Measurements from ENCODE around the gene SH2D3C.
A peak's percentile ranks its signal among the peaks of the same experiment; 100 is the strongest.

SH2D3C gene

GRCh38 chr9:127773981-127774380, 4.5 kb downstream of the SH2D3C start:
- Mint-ChIP-seq H3K4me1 (peaks cover 49% of the 10 kb centered on the region), H3K9me3 (no peaks in the 10 kb centered on the region), H3K36me3 (ENCODE audit: insufficient read depth) (peaks cover 53% of the 10 kb centered on the region), H3K4me3 (peak overlapping the region; percentile 9), H3K27ac (ENCODE audit: low read depth) (peak overlapping the region; percentile 72), H3K27me3 (no peaks in the 10 kb centered on the region)
- DNase-seq (ENCODE audit: low spot score in 2 of 2): no peak
- no peak for ATAC-seq (replicated peaks; ENCODE audit: extremely low read depth, poor library complexity, severe bottlenecking)

GRCh38 chr9:127773272-127773671, 5.2 kb downstream of the SH2D3C start:
- no peak for DNase-seq (ENCODE audit: low spot score in 2 of 2)
- ATAC-seq (replicated peaks; ENCODE audit: extremely low read depth, poor library complexity, severe bottlenecking): no peak

GRCh38 chr9:127772603-127773002, 5.9 kb downstream of the SH2D3C start:
- Mint-ChIP-seq H3K36me3 (ENCODE audit: insufficient read depth) (peaks cover 55% of the 10 kb centered on the region), H3K27ac (ENCODE audit: low read depth) (no peak overlapping the region), H3K27me3 (no peaks in the 10 kb centered on the region), H3K9me3 (no peaks in the 10 kb centered on the region), H3K4me1 (peaks cover 51% of the 10 kb centered on the region), H3K4me3 (peak overlapping the region; percentile 6)
- DNase-seq (ENCODE audit: low spot score in 2 of 2): no peak
- ATAC-seq (replicated peaks; ENCODE audit: extremely low read depth, poor library complexity, severe bottlenecking): no peak

More at GRCh38 chr9:127773272-127773671, 5.2 kb downstream of the SH2D3C start:
- Mint-ChIP-seq H3K27ac (ENCODE audit: low read depth) (peak overlapping the region; percentile 72), H3K27me3 (no peaks in the 10 kb centered on the region), H3K9me3 (no peaks in the 10 kb centered on the region), H3K4me1 (peaks cover 53% of the 10 kb centered on the region), H3K36me3 (ENCODE audit: insufficient read depth) (peaks cover 57% of the 10 kb centered on the region), H3K4me3 (no peak overlapping the region)

GRCh38 chr9:127771570-127772189, 6.8 kb downstream of the SH2D3C start:
- ATAC-seq (replicated peaks; ENCODE audit: extremely low read depth, poor library complexity, severe bottlenecking) (no peak), DNase-seq (ENCODE audit: low spot score in 2 of 2) (no peak)
- Mint-ChIP-seq H3K36me3 (ENCODE audit: insufficient read depth) (peaks cover 59% of the 10 kb centered on the region), H3K27ac (ENCODE audit: low read depth) (peak overlapping the region; percentile 96), H3K4me1 (peaks cover 56% of the 10 kb centered on the region), H3K4me3 (peak overlapping the region; percentile 87), H3K9me3 (no peaks in the 10 kb centered on the region), H3K27me3 (no peaks in the 10 kb centered on the region)

GRCh38 chr9:127770905-127771569, 7.4 kb downstream of the SH2D3C start:
- Mint-ChIP-seq H3K27me3 (no peaks in the 10 kb centered on the region), H3K36me3 (ENCODE audit: insufficient read depth) (peaks cover 56% of the 10 kb centered on the region), H3K9me3 (no peaks in the 10 kb centered on the region), H3K4me3 (peak overlapping the region; percentile 87), H3K27ac (ENCODE audit: low read depth) (peak overlapping the region; percentile 96), H3K4me1 (peaks cover 63% of the 10 kb centered on the region)
- DNase-seq (ENCODE audit: low spot score in 2 of 2) (peak; percentile 81 to 91), ATAC-seq (replicated peaks; ENCODE audit: extremely low read depth, poor library complexity, severe bottlenecking) (peak; percentile 88)

- peaks cover 55% of the 10 kb centered on the region for H3K36me3 Mint-ChIP-seq (ENCODE audit: insufficient read depth)
- H3K27me3 Mint-ChIP-seq: no peaks in the 10 kb centered on the region
Observed at GRCh38 chr9:127770583-127770904, 7.9 kb downstream of the SH2D3C start.

GRCh38 chr9:127769929-127770582, 8.4 kb downstream of the SH2D3C start:
- Mint-ChIP-seq H3K27ac (ENCODE audit: low read depth) (peak overlapping the region; percentile 96), H3K27me3 (no peaks in the 10 kb centered on the region), H3K4me1 (peaks cover 71% of the 10 kb centered on the region), H3K4me3 (peak overlapping the region; percentile 87), H3K36me3 (ENCODE audit: insufficient read depth) (peaks cover 55% of the 10 kb centered on the region), H3K9me3 (no peaks in the 10 kb centered on the region)
- ATAC-seq (replicated peaks; ENCODE audit: extremely low read depth, poor library complexity, severe bottlenecking) (no peak), DNase-seq (ENCODE audit: low spot score in 2 of 2) (no peak)

More at GRCh38 chr9:127770583-127770904, 7.9 kb downstream of the SH2D3C start:
- H3K4me1 Mint-ChIP-seq: peaks cover 66% of the 10 kb centered on the region
- peak overlapping the region; percentile 96 for H3K27ac Mint-ChIP-seq (ENCODE audit: low read depth)
- peak overlapping the region; percentile 87 for H3K4me3 Mint-ChIP-seq
- ATAC-seq (replicated peaks; ENCODE audit: extremely low read depth, poor library complexity, severe bottlenecking) (no peak), DNase-seq (ENCODE audit: low spot score in 2 of 2) (no peak)
- no peaks in the 10 kb centered on the region for H3K9me3 Mint-ChIP-seq

GRCh38 chr9:127769101-127769500, 9.4 kb downstream of the SH2D3C start:
- H3K4me3 Mint-ChIP-seq: peak overlapping the region; percentile 68
- ATAC-seq (replicated peaks; ENCODE audit: extremely low read depth, poor library complexity, severe bottlenecking) (no peak), DNase-seq (ENCODE audit: low spot score in 2 of 2) (no peak)
- no peaks in the 10 kb centered on the region for H3K27me3 Mint-ChIP-seq
- peak overlapping the region; percentile 96 for H3K27ac Mint-ChIP-seq (ENCODE audit: low read depth)
- peaks cover 77% of the 10 kb centered on the region for H3K4me1 Mint-ChIP-seq
- H3K9me3 Mint-ChIP-seq: no peaks in the 10 kb centered on the region
- peaks cover 52% of the 10 kb centered on the region for H3K36me3 Mint-ChIP-seq (ENCODE audit: insufficient read depth)

- Mint-ChIP-seq H3K4me1 (peaks cover 78% of the 10 kb centered on the region), H3K27me3 (no peaks in the 10 kb centered on the region), H3K36me3 (ENCODE audit: insufficient read depth) (peaks cover 48% of the 10 kb centered on the region), H3K4me3 (peak overlapping the region; percentile 68), H3K9me3 (no peaks in the 10 kb centered on the region), H3K27ac (ENCODE audit: low read depth) (peak overlapping the region; percentile 96)
- DNase-seq (ENCODE audit: low spot score in 2 of 2): no peak
- no peak for ATAC-seq (replicated peaks; ENCODE audit: extremely low read depth, poor library complexity, severe bottlenecking)
Observed at GRCh38 chr9:127768698-127769097, 9.8 kb downstream of the SH2D3C start.

- Mint-ChIP-seq H3K27me3 (no peaks in the 10 kb centered on the region), H3K9me3 (no peaks in the 10 kb centered on the region), H3K27ac (ENCODE audit: low read depth) (peak overlapping the region; percentile 96), H3K4me1 (peaks cover 82% of the 10 kb centered on the region), H3K36me3 (ENCODE audit: insufficient read depth) (peaks cover 40% of the 10 kb centered on the region), H3K4me3 (peak overlapping the region; percentile 68)
- DNase-seq (ENCODE audit: low spot score in 2 of 2) (no peak), ATAC-seq (replicated peaks; ENCODE audit: extremely low read depth, poor library complexity, severe bottlenecking) (no peak)
Observed at GRCh38 chr9:127767909-127768331, 10.5 kb downstream of the SH2D3C start.

GRCh38 chr9:127767410-127767809, 11.1 kb downstream of the SH2D3C start:
- Mint-ChIP-seq H3K9me3 (no peaks in the 10 kb centered on the region), H3K4me3 (peak overlapping the region; percentile 68), H3K36me3 (ENCODE audit: insufficient read depth) (peaks cover 35% of the 10 kb centered on the region), H3K27ac (ENCODE audit: low read depth) (peak overlapping the region; percentile 96), H3K4me1 (peaks cover 85% of the 10 kb centered on the region), H3K27me3 (no peaks in the 10 kb centered on the region)
- ATAC-seq (replicated peaks; ENCODE audit: extremely low read depth, poor library complexity, severe bottlenecking) (no peak), DNase-seq (ENCODE audit: low spot score in 2 of 2) (no peak)

- DNase-seq (ENCODE audit: low spot score in 2 of 2) (no peak), ATAC-seq (replicated peaks; ENCODE audit: extremely low read depth, poor library complexity, severe bottlenecking) (no peak)
- Mint-ChIP-seq H3K36me3 (ENCODE audit: insufficient read depth) (peaks cover 31% of the 10 kb centered on the region), H3K4me3 (no peak overlapping the region), H3K4me1 (peaks cover 75% of the 10 kb centered on the region), H3K27me3 (no peaks in the 10 kb centered on the region), H3K27ac (ENCODE audit: low read depth) (peak overlapping the region; percentile 96), H3K9me3 (no peaks in the 10 kb centered on the region)
Observed at GRCh38 chr9:127765418-127765817, 13.0 kb downstream of the SH2D3C start.

All from central memory CD8-positive, alpha-beta T cell (primary cell).